WI38 (cell line): ENCODE measurements around the gene RBMY1D.
"Not testable (repeated sequence)": the region's sequence is repeated elsewhere in the genome, so short reads cannot be mapped to it uniquely, and the experiment has no call there.

Experiments
- H3K4me3 ChIP-seq: 2 replicates; pipeline ENCODE4 v1.5.1; 2011; ENCODE audit warnings: low read depth, mild to moderate bottlenecking, control low read depth, low read length
- CTCF ChIP-seq: IDR thresholded peaks from 2 replicates; pipeline ENCODE4 v1.5.1; 2012; ENCODE audit warnings: low read depth, mild to moderate bottlenecking, control low read depth, low read length

RBMY1D gene

DNA sequence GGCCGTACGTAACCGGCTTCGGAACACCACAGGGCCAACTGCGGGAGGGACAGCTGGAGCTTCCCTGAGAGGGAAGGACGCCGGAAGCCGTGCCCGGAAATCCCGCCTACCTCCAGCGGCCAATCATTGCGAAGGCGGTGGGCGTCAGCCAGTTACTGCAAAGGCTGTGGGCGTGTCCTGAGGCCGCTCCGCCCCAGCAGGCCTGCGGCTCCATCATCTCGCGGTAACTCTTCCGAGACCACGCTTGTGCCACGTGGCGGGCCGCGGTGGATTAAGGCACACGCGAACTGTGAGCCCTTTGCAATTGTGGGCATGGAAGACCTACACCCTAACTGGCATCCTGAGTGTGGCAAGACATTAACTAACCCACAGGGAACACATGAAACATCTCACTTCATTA is at the start of gene RBMY1D:
Gene RBMY1D, minus strand, starts transcription at position 101 of the 400 bp plus-strand sequence. CDS start 2,013 bp downstream, outside the sequence.
- not testable (repeated sequence) for H3K4me3 ChIP-seq

GRCh38 chrY:21917932-21918331 is 23.6 kb upstream of the RBMY1D start, which contains the start of gene RBMY1E:
RBMY1E (minus strand) TSS chrY:21918032; CDS start chrY:21916054, 1,978 bp downstream.
- not testable (repeated sequence) for H3K4me3 ChIP-seq

DNA sequence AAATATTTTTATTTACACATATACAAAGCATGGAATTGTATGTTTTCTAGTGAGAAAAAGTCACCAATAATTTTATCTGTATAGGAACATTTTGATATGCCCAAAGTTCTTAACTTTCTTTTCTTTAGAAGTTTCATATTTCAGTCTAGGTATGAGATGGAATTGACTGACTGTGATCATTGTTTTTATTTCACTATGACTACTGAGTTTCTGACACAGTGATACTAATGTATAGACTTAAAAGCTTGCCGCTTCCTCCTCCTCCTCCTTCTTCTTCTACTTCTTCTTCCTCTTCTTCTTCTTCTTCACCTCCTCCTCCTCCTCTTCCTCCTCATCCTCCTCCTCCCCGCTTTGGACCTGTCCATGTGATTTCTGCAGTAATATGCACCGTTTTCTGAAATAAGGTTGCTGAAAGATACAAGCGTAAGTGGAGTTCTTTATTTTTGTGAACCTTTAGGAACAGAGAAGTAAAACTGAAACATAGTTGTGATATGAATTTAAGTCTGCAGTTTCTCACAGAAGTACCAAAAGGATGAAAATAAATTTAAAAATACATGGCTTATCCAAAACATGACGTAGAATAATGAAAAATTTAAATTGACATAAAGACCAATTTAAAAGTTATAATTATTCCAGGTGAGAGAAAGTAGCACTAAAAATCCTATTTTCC is 24.8 kb downstream of the RBMY1D start:
- not testable (repeated sequence) for H3K4me3 ChIP-seq

DNA sequence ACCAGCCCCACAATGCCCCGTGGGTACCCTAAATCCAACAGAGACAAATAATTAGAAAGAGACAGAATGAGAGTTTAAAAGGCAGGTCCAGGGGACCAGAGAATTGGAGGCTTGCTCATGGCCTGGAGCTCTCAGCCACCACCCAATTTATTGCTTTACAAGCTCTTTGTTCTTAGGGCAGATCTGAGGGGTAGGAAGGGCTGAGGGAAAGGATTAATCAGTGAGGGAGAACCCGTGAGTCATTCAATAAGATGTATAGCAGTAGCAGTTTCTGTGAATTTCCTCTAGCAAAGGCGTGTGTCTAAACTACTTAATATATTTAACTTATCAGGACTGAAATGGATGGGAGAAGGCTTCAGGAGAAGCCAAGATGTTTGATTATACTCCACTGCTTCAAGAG is 48.8 kb downstream of the RBMY1D start:
- no peak for TF ChIP-seq CTCF
- H3K4me3 ChIP-seq = no peak overlapping the region

- TF ChIP-seq CTCF = no peak
- H3K4me3 ChIP-seq = no peak overlapping the region
Observed at GRCh38 chrY:21842090-21842489, 52.2 kb downstream of the RBMY1D start.

GRCh38 chrY:21839489-21839888 is 54.8 kb downstream of the RBMY1D start:
- no peak for TF ChIP-seq CTCF
- no peak overlapping the region for H3K4me3 ChIP-seq

DNA sequence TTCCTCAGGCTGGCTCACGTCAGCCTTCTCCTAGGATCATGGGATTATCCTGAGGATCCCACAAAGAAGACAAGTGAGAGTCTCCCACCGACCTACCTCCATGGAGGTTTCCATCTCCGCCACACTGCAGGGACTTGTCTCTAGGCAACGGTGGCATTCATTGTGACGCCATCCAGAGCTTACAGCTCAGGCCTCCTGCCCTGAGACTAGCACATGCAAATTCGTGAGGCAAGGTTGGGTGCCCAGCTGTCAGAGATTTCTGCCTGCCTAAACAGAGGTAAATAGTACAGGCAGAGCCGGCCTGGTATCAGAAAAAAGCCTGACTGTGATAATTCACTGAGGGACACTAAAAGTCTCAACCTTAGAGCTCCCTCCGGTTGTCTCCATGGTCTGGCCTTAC is 58.0 kb downstream of the RBMY1D start:
- TF ChIP-seq CTCF = no peak
- H3K4me3 ChIP-seq = no peak overlapping the region

GRCh38 chrY:21835052-21835451 is 59.3 kb downstream of the RBMY1D start:
- no peak overlapping the region for H3K4me3 ChIP-seq

More at GRCh38 chrY:21835052-21835451, 59.3 kb downstream of the RBMY1D start:
- no peak for TF ChIP-seq CTCF
